GM12878 (cell line): ENCODE measurements around the gene MIA3. TPM values are rescaled to one million over a fixed set of nuclear protein-coding genes. Genes with fewer than 3 reads are reported as not detected.

Experiments used
- ASH2L ChIP-seq: fragments of 300-600, 200-600 bp; sonication (generic); IDR thresholded peaks from 2 replicates; pipeline ENCODE4 v1.6.1; 2017; ENCODE audit warnings: low read depth, mild to moderate bottlenecking, borderline replicate concordance
- BMI1 ChIP-seq: fragments of 450-650 bp; IDR thresholded peaks from 2 replicates; pipeline ENCODE4 v1.6.1; 2016; ENCODE audit warnings: mild to moderate bottlenecking, moderate library complexity, borderline replicate concordance
- CBFB ChIP-seq: IDR thresholded peaks from 2 replicates; pipeline ENCODE4 v1.6.1; 2016; ENCODE audit warnings: antibody characterized with exemption, low read depth
- IKZF2 ChIP-seq, 2 experiments: fragments of 450-650 bp; IDR thresholded peaks; 2 replicates each; pipeline ENCODE4 v1.6.1; 2017; ENCODE audit warnings: mild to moderate bottlenecking in 2 of 2, moderate library complexity in 2 of 2
- KDM1A ChIP-seq: fragments of 200-600 bp; sonication (generic); IDR thresholded peaks from 2 replicates; pipeline ENCODE4 v1.6.1; 2016; ENCODE audit warnings: borderline replicate concordance
- KLF5 ChIP-seq: fragments of 450-650 bp; IDR thresholded peaks from 2 replicates; pipeline ENCODE4 v1.6.1; 2014; ENCODE audit warnings: mild to moderate bottlenecking; ENCODE audit not compliant: partially characterized antibody
- LARP7 ChIP-seq: fragments of 450-650 bp; IDR thresholded peaks from 2 replicates; pipeline ENCODE4 v1.6.1; 2017; ENCODE audit warnings: mild to moderate bottlenecking
- MXI1 ChIP-seq: fragments of 150-350 bp; IDR thresholded peaks from 2 replicates; pipeline ENCODE4 v1.6.1; 2011; ENCODE audit warnings: low read depth, mild to moderate bottlenecking, inconsistent platforms, low read length, improper control_type of control experiment
- PBX3 ChIP-seq: IDR thresholded peaks from 2 replicates; pipeline ENCODE4 v1.6.1; 2011; ENCODE audit warnings: mild to moderate bottlenecking, low read depth, low read length, moderate library complexity; ENCODE audit not compliant: insufficient replicate concordance
- REST ChIP-seq: IDR thresholded peaks from 2 replicates; pipeline ENCODE4 v1.6.1; 2012; ENCODE audit warnings: mild to moderate bottlenecking, low read depth, low read length
- SMAD1 ChIP-seq: fragments of 450-650 bp; IDR thresholded peaks from 2 replicates; pipeline ENCODE4 v1.6.1; 2018; ENCODE audit warnings: mild to moderate bottlenecking, low read depth; ENCODE audit not compliant: partially characterized antibody
- SMC3 ChIP-seq: IDR thresholded peaks from 2 replicates; pipeline ENCODE4 v1.6.1; 2011; ENCODE audit warnings: low read length, improper control_type of control experiment, borderline replicate concordance
- SRF ChIP-seq, 2 experiments: IDR thresholded peaks; 2 replicates each; pipeline ENCODE4 v1.6.1; 2011; ENCODE audit warnings: low read depth in 2 of 2, low read length in 2 of 2, mild to moderate bottlenecking in 1 of 2, moderate library complexity in 1 of 2
- STAT1 ChIP-seq: fragments of 450-650 bp; conservative IDR thresholded peaks from 2 replicates; pipeline ENCODE4 v1.6.1; 2014; ENCODE audit warnings: antibody characterized with exemption, mild to moderate bottlenecking
- SUZ12 ChIP-seq: fragments of 200-600 bp; sonication (generic); IDR thresholded peaks from one replicate; pipeline ENCODE4 v1.6.1; 2018; ENCODE audit warnings: antibody characterized with exemption, mild to moderate bottlenecking; ENCODE audit not compliant: unreplicated experiment
- USF2 ChIP-seq: IDR thresholded peaks from 2 replicates; pipeline ENCODE4 v1.6.1; 2011; ENCODE audit warnings: low read depth, low read length, improper control_type of control experiment, borderline replicate concordance
- ZBED1 ChIP-seq: IDR thresholded peaks from 2 replicates; pipeline ENCODE4 v1.6.1; 2016; ENCODE audit warnings: borderline replicate concordance
- ZNF207 ChIP-seq: fragments of 450-650 bp; IDR thresholded peaks from 2 replicates; pipeline ENCODE4 v1.6.1; 2014; ENCODE audit warnings: antibody characterized with exemption, mild to moderate bottlenecking, borderline replicate concordance
- ZNF384 ChIP-seq: IDR thresholded peaks from 2 replicates; pipeline ENCODE4 v1.6.1; 2012; ENCODE audit warnings: low read depth, mild to moderate bottlenecking, low read length, improper control_type of control experiment, borderline replicate concordance
- polyA plus RNA-seq, 11 experiments: library from polyadenylated mRNA; depleted of rRNA in 4 of 11; unstranded in 6 of 11; stranded (reverse) in 5 of 11; fragments of >200 nt; fragmentation: Nextera tagmentation in 4 of 11; fragmentation: Illumina TruSeq in 1 of 11; extraction: Ambion mirVana in 4 of 11; extraction: Trizol in 1 of 11; gene quantifications; 1 replicate in 1 of 11; 2 replicates in 10 of 11; pipeline versions ENCODE4 v1.2.1 to v1.2.3, GENCODE V29; 2011 to 2016; ENCODE audit warnings: inconsistent platforms in 2 of 11, missing spikeins in 2 of 11, low read depth in 1 of 11
- total RNA-seq, 4 experiments: library from RNA; depleted of rRNA in 3 of 4; stranded (reverse); fragments of >200 nt in 3 of 4; fragmentation: Illumina TruSeq in 1 of 4; extraction: Trizol in 1 of 4; gene quantifications; 2 replicates each; pipeline versions ENCODE4 v1.2.1 to v1.2.3, GENCODE V29; 2013 to 2021
- TF ChIP-seq, protein P1 (sequence below): fragments of 450-650 bp; IDR thresholded peaks from 2 replicates; pipeline ENCODE4 v1.6.1; 2017; ENCODE audit warnings: low read depth, mild to moderate bottlenecking, moderate library complexity

The MIA3 gene
- total and polyA plus RNA-seq, 10 of the 15 experiments (the other 5 are each of a cell fraction or from before 2014, with no cell fraction given) = 12.9 to 50.8 (median 30.3) TPM

- no peak for TF ChIP-seq BMI1
- TF ChIP-seq SMC3 = peak; percentile 49; the same call in 1 of the 2 replicates
- TF ChIP-seq, protein P1, sequence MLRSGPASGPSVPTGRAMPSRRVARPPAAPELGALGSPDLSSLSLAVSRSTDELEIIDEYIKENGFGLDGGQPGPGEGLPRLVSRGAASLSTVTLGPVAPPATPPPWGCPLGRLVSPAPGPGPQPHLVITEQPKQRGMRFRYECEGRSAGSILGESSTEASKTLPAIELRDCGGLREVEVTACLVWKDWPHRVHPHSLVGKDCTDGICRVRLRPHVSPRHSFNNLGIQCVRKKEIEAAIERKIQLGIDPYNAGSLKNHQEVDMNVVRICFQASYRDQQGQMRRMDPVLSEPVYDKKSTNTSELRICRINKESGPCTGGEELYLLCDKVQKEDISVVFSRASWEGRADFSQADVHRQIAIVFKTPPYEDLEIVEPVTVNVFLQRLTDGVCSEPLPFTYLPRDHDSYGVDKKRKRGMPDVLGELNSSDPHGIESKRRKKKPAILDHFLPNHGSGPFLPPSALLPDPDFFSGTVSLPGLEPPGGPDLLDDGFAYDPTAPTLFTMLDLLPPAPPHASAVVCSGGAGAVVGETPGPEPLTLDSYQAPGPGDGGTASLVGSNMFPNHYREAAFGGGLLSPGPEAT = peak; percentile 66; the same call in 1 of the 2 replicates
- peak; percentile 85 to 87 for TF ChIP-seq IKZF2 (IDR thresholded peaks at IDR 0.05)
- no peak for TF ChIP-seq KLF5
- no peak for TF ChIP-seq SRF (IDR thresholded peaks at IDR 0.05; ENCODE audit: low read depth in 2 of 2, low read length in 2 of 2)
- no peak for TF ChIP-seq USF2
- 0 out of 2 replicates have a peak, but pooled peaks have one; percentile 44 for TF ChIP-seq ASH2L
- peak; percentile 67; the same call in 1 of the 2 replicates for TF ChIP-seq MXI1
- no peak for TF ChIP-seq KDM1A
- TF ChIP-seq ZNF384 = no peak
- TF ChIP-seq SMAD1 = no peak
- no peak for TF ChIP-seq STAT1
- TF ChIP-seq REST = 0 out of 2 replicates have a peak, but pooled peaks have one; percentile 22
- peak; percentile 94 for TF ChIP-seq CBFB
- TF ChIP-seq ZNF207 = no peak
- TF ChIP-seq ZBED1 = peak; percentile 85; the same call in 1 of the 2 replicates
- no peak for TF ChIP-seq PBX3
- TF ChIP-seq LARP7 = no peak
- no peak for TF ChIP-seq SUZ12
Observed at GRCh38 chr1:222654849-222655248, 37.0 kb downstream of the MIA3 start (continued).
